GM19043 (cell line): ENCODE data around the gene IL10.
"Not testable (repeated sequence)": the region's sequence is repeated elsewhere in the genome, so short reads cannot be mapped to it uniquely, and the experiment has no call there.

Source experiments
- ATAC-seq: cut with Tn5 transposase; IDR thresholded peaks from one replicate; pipeline ENCODE4 v1.9.1; 2021; ENCODE audit warnings: low read depth; ENCODE audit not compliant: unreplicated experiment

The IL10 gene

GRCh38 chr1:206794294-206794908 lies 22.1 kb upstream of the IL10 start:
- ATAC-seq, result no peak

GRCh38 chr1:206793620-206794019 lies 21.3 kb upstream of the IL10 start:
- no peak for ATAC-seq

GRCh38 chr1:206792939-206793607 lies 20.8 kb upstream of the IL10 start:
- peak; percentile 46 for ATAC-seq

- ATAC-seq, result no peak
Measured at GRCh38 chr1:206790502-206791250, 18.4 kb upstream of the IL10 start.

DNA sequence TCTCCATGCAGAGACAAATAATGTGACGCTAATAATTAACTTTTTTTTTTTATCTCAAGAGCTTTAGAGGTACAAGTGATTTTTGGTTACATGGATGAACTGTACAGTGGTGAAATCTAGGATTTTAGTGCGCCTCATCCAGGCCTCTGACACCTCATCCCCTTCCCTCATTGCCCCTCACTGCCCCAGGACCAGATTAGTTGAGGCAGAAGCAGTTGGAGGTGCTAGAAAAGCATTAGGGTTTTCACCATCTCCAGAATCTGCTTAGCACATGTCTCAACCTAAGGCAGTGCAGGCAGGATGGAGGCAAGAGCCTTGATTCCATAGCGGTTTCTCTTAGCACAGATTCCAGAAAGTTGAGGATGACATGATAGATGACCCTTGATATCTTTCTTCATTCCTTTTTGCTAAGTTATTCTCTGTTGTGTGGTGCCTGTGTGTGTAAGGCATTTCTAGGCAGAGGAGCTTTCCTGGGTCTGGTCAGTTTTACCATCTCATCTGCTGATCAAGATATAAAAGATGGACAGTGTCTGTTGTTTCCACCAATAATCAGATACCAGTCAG lies 16.3 kb upstream of the IL10 start:
- ATAC-seq, result no peak

GRCh38 chr1:206787891-206788290 lies 15.6 kb upstream of the IL10 start:
- no peak for ATAC-seq

DNA sequence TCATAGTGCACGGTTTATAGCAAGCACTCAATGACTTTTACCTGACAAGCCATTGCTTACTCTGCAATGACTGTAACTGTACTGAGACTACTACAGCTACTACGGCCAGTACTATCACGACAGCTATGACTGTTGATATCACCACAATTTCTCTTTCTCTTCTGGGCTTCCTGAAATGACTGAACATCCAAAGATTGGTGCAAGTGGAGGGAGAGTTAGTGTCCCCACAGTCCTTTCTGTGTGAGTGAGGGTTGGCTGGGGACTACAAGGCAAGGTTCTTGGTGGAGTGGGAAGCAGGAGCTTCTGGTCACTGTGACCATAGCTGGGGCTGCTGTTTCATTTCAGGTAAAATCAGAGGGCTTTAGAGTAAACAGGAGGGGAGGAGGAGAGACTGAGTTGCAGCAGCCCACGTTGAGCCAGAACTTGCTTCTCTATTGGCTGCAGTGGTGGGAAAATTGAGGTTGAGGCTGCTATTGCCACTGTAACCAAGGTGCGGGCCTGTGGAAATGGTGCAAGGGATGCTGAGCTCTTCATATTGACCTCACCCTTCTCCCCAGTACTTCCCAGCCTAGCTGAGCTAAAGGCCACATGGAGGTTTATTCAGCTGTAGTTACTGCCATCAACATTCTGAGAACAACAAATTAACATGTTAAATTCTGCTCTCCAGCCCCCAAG lies 14.1 kb upstream of the IL10 start:
- no peak for ATAC-seq

DNA sequence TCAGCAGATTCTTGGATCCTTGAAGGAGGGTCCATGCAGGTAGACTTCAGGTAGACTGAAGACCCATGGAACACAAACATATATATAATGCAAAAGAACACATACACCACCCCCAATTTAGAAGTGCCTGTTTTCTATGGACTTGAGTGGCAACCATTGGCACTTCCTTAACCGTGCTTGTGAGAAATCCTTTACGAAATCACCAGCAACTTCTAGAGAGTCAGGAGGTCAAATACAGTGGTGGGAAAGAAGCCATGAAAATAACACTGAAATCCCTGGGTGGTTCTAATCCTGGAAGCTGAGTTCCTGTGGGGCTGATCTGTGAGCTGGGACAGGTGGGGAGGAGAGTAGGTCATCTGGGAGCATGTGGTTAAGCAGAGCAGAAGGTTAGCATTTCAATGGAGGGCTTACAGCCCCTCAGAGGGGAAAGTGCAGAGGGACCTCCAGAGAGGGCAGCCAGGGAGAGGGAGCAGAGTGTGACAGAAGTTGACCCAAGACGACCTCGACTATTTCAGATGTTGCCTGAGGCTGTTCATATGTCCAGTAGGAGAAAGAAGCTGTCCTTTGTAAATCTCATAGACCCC lies 13.0 kb upstream of the IL10 start:
- no peak for ATAC-seq

DNA sequence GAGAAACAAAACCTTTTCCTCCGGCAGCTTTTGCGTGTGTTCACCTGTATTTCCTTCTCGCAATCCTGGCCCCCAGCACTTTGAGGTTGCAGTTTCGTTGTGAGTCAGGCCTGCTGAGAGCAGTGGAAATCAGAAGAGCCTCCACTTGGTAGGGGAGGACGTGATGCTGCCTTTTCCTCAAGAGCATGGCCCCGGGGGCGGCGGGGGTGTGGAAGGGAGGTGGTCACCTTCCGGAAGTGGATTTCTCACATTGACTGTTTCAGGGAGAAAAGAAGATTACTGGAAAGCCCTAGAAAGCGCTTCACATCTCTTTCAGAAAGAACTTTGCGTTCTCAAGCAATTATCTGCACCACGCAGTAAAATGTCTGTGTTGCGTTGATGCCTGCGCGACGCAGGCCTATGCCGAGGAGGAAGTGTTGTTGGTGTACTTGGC lies 12.2 kb upstream of the IL10 start:
- peak; percentile 71 for ATAC-seq

- no peak for ATAC-seq
Measured at GRCh38 chr1:206783506-206783905, 11.2 kb upstream of the IL10 start.

DNA sequence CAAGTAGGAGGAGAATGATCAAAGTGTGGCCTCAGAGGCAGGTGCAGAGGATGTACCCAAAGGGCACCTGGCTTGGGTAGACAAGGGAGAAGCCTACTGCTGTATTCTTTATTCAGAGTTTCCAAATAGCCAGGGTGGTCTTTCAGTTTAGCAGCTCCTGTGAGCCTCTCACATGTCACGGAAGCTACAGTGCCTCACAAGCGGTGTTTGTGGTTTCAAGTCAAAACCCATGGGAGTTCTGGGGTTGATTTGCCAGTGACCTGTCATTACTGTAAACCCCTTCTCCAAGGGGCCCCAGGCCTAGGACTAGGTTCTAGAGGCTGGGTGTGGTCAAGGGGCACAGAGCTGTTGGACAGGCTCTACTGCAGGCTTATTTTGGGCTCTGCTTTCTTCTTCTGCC lies 10.2 kb upstream of the IL10 start:
- ATAC-seq, result peak; percentile 50

GRCh38 chr1:206779638-206780037 lies 7.3 kb upstream of the IL10 start:
- ATAC-seq, result no peak

- not testable (repeated sequence) for ATAC-seq
Measured at GRCh38 chr1:206778911-206779310, 6.6 kb upstream of the IL10 start.

- no peak for ATAC-seq
Measured at GRCh38 chr1:206778031-206778430, 5.7 kb upstream of the IL10 start.

GRCh38 chr1:206776229-206776628 lies 3.9 kb upstream of the IL10 start:
- ATAC-seq, result no peak

- no peak for ATAC-seq
Measured at GRCh38 chr1:206774093-206774492, 1.8 kb upstream of the IL10 start.

DNA sequence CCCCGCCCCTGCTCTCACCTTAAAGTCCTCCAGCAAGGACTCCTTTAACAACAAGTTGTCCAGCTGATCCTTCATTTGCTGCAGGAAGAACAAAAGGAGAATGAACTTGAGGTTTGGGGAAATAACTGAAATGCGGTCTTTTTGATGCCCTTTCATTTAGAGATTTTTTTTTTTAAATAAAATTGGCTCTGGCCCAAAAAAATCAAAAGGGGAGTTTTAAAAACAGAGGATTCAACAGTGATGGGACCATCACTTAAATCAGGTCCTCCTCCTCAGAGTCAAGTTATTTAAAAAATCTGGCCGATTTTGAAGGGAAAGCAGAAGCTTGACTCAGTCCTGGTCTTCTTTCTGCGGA lies 979 bp downstream of the IL10 start:
- ATAC-seq, result no peak

- ATAC-seq, result no peak
Measured at GRCh38 chr1:206770531-206771337, 1.6 kb downstream of the IL10 start, which contains the start of gene IL19. TSS of gene IL19 (plus strand) at chr1:206770773. CDS start at chr1:206836663, 65,890 bp downstream.

GRCh38 chr1:206769304-206769731 lies 3.0 kb downstream of the IL10 start:
- ATAC-seq, result peak; percentile 64
